HG02798 (cell line): ENCODE data around the gene IRAK1.
A peak's percentile ranks its signal among the peaks of the same experiment; 100 is the strongest.

Experiments used
- ATAC-seq: cut with Tn5 transposase; IDR thresholded peaks from one replicate; pipeline ENCODE4 v1.9.1; 2021; ENCODE audit warnings: mild to moderate bottlenecking; ENCODE audit not compliant: unreplicated experiment, poor library complexity

The IRAK1 gene

DNA sequence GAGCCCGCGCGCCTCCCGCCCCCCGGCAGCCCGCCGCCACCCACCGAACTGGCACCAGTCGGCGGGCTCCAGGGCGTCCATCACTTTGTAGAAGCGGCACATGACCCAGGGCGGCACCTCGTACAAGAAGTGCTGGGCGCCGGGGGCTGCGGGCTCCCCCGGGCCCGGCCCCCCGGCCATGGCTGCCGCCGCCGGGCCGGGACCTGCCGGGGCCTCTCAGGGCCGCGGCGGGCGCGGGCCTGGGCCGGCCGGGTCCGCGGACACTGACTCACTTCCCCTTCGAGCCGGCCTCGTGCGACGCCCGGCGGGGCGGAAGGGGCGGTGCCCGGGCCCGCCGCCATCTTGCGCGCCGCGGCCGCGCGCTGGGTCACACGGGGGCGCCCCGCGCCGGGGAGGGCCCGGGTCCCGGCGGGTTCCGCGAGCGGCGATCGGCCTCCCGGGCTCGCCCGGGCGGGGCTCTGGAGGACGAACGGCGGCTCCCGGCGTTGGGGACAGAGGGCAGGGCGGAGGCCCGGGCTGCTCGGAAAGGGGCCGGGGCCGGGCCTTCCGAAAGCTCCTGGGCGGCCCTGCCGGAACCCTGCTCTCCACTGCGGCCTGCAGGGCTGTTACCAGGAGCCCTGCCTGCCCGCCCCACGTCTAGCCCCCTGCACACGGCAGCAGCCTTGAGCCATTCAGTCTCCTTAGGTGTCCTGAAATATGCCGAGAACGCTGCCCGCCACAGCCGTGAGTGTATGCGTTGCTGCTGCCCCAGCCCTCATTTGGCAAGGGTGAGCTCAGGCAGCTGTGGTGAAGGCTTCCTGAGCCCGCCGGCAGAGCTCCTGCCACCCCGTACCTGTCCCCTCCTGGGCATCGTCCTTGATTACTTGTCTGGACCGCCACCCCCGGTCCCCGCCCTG is at the start of gene IRAK1:
TSS of gene IRAK1 (minus strand) at position 270 of the 896 bp plus-strand sequence. CDS start at position 180, 90 bp downstream.
- ATAC-seq = peak; percentile 78

DNA sequence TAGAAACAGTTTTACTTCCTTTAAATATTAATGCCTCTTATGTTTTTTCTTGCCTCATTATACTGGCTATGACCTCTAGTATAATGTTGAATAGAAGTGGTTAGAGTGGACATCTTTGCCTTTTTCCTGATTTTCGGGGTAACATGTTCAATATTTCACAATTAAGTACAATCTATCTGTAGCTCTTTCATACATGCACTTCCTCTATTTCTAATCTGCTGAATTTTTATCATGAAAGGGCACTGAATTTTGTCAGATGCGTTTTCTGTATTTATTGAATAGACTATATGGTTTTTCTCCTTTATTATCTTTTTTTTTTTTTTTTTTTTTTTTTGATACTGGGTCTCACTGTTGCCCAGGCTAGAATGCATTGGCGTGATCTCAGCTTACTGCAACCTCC is 48.9 kb upstream of the IRAK1 start:
- no peak for ATAC-seq

DNA sequence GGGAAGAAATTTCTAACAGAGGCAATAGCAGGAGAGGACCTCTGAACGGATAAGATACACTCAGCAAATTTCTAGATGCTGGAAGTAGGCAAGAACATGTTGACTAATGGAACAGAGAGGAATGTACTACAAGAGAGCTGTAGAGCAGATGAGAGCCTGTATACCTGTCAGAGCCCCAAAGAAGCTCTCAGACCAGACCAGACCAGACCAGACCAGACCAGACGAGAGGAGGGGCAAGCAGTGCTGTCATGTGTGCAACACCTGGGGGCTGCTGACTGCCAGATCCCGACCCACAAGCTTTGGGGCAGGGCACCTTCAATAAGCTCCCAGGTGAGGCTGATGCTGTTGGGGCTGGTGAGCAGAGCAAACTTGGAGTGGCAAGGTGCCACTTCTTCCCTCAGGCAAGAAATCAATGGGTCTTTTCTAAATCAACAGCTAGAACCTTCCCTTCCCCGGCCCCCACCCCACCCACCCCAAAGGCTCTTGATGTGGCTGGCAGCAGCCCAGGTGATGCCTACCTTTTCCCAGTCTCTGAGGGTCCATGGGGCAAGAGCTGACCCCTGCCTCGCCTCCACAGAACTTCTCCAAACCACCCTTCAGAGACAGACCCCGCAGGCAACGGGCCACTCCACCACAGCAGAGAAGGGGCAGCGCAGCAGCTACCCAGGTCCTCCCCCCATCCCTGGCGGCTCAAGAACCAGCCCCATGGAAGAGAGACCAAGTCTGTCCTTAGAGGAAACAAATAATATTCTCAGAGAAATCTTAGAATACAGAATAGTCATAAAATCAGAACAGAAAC is 45.1 kb upstream of the IRAK1 start:
- no peak for ATAC-seq

DNA sequence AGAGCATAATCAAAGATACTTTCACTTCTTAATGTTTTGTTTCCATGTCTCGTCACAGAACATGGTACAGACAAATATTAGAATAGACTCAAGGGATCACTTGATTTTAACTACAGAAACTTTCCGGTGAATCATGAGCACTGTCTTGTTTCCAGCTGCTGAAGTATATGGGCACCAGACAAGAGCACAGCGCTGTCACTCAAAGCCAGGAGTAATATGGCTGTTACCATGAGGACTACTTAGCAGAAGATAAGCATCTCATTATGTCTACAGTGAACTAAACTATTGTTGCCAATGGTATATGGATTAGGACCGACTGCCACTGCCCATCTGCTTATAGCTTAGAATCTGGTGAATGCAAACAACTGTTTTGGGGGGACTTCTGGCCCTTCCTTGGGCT is 43.5 kb upstream of the IRAK1 start:
- ATAC-seq = no peak

DNA sequence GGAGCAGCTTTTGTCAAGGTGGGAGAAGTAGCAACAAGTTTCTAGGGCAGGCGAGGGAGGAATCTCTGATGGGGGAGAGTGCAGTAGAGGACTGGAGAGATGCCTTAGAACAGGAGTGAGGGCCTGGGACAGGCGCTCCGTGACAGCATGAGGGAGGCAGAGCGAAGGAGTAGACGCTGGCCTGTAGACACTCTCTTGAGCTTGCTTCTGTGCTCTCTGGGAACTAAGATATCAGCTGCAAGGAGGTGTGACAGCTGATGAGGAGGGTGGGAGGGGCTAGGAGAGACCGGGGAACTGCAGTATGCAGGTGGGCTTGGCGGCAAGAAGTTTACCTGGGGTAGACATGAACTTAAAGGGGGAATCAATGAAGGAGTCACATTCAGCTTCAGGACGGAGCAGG is 42.1 kb upstream of the IRAK1 start:
- no peak for ATAC-seq

DNA sequence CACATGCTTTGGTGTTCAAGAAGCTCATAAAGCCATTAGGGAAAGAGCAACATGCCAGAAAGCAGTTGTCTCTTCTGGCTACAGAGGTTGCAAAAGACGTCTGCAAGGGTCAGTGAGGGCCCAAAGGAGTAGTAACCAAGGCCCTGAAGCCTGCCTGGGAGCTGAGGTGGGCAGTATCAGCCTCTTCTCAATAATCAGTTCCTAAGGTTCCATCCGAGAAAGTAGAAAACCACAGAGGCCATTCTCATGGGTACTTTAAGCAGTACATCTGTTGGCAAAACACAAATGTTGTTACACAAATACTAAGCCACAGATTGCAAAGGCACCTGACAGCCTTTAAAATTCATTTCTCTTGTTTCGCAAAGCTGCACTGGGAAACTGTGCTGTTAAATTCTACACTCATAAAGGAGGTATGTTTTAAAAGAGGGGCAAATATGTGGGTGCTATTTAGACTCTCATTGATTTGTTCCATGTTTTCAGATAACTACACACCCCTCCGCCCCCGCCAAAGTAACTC is 40.1 kb upstream of the IRAK1 start:
- no peak for ATAC-seq

DNA sequence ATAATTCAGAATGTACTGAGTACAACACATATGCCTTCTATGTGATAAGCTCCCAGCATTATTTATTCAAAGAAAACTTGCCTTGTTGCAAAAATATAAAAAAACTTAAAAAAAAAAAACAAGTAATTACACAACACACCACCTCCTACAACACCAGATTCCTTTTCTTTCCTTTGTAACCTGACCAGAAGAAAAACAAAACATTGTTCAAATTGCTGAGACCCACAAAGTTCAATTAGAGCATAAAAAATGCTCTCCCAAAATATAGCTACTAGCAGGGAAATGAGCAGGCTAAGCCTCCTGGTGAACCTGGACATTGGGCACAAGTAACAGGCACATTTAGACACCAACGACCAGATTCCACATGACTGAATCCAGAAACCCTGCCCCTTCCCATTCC is 39.5 kb upstream of the IRAK1 start:
- no peak for ATAC-seq

DNA sequence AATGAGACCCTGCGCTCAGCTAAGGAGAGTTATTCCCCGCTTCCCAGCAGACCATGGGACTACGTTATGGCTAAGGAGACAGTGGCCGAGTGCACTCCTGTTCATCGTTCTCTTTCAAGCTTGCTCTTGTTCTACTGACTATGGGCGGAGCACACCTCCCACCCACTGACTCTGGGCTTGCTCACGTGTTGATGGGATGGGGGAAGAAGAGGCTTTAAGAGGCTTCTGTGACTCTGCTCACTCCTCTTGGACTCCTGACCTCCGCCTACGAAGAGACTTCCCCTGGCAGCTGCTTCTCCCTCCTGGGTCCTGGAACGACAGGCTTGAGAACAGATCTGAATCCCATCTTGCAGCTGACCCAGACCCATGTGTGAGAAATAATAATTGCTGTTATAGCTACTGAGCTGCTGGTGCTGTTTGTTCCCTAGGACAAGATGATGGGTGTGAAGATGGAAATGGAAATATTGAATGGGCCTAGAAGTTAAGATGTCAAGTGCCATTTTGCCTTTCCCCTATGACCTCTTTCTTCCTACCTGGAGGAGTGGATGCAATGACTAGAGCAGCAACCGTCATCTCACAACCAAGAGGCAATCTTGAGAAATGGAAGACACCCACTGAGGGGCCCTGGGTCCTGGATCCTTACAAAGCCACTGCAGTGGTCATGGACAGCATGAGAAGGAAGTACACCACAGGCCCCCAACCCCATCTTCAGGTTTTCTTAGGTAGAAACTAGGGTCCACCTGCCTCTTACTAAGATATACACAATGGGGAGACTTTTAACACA is 38.7 kb upstream of the IRAK1 start:
- no peak for ATAC-seq

DNA sequence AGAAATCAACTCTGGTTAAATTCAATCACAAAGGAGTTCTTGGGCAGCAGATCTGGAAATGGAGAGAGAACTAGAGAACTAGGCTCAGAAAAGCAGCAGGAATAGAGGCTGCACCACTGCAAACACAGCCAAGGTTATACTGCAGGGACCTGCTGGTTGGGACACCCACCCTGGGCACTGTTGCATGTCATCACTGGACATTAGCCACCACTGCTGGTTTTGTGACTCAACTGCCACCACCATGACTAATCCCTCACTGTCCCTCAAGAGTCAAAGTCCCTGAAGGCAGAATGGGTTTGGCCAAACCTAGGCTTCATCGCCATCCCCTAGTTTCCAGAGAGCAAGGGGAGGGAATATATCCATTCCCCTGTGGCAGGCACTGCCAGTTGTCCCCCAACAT is 38.1 kb upstream of the IRAK1 start:
- ATAC-seq = no peak

DNA sequence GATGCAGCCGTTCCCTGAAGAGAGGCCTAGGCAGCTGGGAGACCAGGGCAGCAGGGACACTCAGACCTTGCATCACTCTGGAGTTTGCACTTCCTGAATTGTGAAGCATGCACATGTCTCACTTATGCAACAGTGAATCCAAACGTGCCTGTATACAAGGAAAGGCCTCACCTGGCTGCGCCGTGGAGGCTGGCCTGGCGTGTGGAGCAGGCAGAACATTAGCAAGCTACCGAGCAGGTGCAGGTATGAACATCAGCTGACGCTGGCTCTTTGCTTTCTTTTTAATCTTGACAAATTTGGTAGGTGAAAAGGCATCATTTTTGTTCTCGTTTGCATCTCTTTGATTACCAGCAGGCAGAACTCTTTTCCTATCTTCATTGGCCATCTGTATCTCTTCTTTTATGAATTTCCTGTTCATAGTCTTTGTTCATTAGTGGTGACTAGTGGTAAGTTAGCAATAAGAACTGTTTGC is 37.1 kb upstream of the IRAK1 start:
- ATAC-seq = no peak

DNA sequence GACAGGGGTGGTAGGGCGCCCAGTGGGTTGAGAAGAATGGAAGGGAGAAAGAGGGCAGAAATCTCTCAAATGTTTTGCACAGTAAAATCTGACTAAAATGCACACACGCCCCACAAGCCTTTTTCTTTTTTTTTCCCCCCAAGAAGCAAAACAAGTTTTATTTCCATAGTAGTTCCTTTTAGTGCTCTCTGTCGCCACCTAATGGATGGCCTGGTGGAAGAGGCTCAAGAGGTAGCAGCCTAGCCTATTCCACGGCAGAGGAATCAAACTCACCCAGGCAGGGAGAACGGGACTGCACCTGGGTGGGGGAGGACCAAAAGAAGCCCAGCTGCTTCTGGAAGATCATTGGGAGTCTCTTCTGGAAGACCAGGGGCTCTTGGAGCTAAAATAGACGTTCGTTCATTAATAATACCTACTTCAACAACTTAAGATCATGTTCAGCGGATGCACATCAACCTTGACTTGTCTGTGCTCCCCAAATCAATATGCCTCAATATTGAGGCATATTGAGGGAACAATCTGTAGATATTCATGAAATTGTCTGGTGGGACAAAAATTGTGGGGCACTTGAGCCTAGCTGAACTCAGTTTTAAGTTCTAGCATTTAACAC is 31.6 kb upstream of the IRAK1 start:
- ATAC-seq = no peak

DNA sequence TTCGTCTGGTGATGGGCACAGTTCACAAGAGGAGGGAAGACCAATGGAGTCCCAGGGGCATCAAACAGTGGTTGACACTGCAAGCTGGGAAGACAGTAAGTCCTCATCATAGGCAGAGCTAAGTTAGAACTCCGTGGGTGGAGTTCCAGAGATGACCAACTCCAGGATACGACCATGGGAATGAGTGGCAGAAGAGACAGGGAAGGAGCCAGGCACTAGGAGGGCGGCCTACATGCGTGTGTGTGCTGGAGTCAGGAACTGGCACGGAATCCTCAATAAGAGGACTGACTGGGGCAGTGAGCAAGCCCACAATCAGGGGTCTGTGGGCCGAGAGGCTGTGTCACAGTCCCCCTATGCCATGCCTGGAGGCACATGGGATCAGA is 30.4 kb upstream of the IRAK1 start:
- ATAC-seq = no peak

DNA sequence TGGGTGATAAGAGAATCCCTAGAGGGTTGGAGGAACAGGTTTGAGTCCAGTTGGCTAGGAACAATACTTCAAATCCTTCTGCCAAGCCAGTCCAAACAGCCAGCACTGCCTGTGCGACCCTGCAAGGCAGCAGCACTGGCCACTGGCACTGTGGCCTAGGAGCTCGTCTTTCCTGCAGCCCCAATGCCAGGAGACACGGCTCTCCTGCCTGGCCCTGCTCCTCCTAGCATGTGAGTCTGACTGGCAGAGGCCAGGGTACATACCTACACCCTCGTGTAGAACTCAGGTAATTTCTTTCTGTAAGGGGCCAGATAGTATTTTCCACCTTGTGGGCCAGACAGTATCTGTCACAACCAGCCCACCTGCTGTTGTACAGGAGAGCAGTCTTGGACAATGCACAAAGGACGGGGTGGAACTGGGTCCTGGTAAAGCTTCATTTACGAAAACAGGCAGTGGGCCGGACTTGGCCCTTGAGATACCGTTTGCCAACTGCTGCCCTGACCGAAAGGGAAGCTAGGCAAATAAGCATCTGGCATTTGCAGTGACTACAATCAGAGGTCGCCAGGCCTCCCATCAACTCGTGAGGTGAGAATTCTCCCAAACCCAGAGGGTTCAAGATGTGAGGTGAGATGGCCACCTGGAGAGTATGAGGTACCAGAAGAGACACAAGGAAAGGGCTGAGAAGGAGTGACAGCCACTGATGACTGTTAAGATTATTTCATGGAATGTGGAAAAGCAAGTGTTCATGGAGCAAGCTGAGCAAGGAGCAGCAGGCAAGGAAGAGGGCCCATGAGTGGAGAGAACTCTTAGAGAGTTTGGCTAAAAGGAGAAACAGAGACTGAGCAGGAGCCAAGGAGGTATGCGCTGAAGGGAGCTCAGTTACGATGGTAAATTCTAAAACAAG is 29.8 kb upstream of the IRAK1 start:
- ATAC-seq = no peak

DNA sequence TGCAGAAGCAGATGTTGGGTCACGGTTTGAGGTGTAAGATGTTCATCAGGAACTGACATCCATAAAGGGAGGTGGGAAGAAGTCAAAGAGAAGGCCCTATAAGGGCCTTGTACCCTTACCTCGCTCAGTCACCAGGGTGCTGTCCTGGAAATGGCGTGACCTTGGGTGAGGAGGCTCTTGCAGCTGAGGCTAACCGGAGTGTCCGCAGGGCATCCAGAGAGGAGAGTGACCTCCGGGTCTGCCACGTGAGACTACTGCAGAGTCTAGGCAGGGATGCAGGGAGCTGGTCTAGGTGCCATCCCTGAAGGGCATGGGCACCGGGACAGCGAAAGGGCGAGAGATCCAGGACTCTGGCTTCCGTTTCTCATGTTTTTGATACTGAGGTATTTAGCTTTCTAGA is 28.7 kb upstream of the IRAK1 start:
- ATAC-seq = no peak

DNA sequence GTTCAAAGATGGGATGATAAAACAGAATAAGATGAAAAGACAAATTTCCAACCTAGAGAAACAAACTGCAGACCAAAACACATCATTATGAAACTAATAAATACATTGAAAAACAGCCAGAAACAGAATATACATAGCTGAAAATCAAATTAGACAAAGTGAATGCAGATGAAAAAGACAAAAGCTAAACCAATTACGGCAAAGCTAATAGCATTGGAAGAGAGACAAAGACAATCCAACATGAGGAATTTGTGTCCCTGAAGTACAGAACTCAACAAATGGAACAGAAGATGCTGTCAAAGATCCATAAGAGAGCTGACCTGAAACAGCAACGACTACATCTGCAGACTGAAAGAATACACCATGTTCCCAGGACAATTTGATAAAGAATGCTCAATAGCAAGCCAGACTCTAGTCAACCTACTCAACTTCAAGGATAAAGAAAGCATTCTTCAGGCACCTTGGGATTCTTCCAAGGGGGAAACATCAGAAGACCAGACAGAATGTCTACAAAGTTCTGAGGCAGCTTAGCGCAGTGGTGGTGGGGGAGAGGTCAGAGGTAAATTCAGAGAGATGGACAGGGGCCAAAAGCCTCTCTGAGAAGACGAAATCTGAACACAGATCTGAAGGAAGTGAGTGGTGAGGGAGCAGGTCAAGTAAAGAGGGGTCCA is 27.4 kb upstream of the IRAK1 start:
- no peak for ATAC-seq

DNA sequence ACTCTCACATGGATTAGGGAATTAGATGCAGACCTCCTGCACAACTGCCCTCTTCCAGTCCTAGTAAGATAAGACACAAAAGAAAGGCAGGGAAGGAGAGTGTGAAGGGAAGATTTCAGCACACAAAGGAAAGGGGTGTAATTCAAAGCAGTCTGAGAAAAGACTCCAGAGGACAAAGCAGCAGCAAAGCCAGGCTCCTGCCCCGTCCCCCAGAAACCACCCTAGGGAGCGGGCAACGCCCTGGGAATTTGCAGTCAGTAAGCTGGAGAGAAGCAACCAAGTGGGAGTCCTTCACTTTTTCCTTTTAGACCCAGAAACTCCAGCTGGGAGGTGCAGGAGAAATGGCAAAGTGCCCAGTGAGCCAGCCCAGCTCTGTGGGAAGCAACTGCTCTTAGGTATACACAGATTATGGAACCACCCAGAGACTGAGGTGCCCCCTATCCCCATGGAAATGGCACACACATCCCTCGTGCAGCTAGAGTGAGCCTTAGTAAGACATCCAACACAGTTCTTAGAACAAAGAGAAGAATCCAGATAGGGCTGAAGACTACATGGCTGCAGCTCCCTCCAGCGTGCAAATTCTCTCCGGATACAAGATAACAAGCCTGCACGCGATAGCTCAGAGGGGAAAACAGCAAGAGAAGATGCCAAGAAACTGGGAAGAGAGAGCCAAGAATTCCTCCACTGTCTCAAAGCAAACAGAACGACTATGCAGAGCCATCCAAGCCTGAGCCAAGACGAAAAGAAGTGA is 26.5 kb upstream of the IRAK1 start:
- no peak for ATAC-seq

DNA sequence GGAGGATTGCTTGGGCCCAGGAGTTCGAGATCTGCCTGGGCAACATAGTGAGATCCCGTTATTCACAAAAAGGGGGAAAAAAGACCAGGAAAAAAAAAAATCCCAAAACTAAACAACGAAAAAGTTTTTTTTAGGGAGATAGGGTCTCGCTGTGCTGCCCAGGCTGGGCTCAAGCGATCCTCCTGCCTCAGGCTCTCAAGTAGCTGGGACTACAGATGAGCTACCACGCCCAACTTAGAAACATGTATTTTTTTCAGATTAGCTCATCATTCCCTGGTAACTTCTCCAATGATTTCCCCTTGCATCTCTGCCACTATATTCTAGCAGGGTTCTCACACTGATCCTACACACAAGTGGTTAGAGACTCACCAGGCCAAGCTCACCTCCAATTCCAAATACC is 24.4 kb upstream of the IRAK1 start:
- ATAC-seq = no peak
